GM19372 (cell line): ENCODE data around the gene LAT.
"Not testable (repeated sequence)": the region's sequence is repeated elsewhere in the genome, so short reads cannot be mapped to it uniquely, and the experiment has no call there.

Experiments
- ATAC-seq: cut with Tn5 transposase; IDR thresholded peaks from one replicate; pipeline ENCODE4 v1.9.1; 2021; ENCODE audit warnings: mild to moderate bottlenecking, low read depth, moderate library complexity; ENCODE audit not compliant: unreplicated experiment

LAT gene

DNA sequence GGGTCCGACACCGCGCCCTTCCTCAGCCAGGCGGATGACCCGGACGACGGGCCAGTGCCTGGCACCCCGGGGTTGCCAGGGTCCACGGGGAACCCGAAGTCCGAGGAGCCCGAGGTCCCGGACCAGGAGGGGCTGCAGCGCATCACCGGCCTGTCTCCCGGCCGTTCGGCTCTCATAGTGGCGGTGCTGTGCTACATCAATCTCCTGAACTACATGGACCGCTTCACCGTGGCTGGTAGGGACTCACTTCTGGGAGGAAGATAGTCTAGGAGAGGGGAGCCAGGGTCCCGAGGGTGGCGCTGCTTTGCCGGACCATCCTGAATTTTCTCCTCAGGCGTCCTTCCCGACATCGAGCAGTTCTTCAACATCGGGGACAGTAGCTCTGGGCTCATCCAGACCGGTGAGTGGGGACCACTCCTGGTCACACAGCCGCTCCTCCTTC is 9.7 kb upstream of the LAT start:
- no peak for ATAC-seq

DNA sequence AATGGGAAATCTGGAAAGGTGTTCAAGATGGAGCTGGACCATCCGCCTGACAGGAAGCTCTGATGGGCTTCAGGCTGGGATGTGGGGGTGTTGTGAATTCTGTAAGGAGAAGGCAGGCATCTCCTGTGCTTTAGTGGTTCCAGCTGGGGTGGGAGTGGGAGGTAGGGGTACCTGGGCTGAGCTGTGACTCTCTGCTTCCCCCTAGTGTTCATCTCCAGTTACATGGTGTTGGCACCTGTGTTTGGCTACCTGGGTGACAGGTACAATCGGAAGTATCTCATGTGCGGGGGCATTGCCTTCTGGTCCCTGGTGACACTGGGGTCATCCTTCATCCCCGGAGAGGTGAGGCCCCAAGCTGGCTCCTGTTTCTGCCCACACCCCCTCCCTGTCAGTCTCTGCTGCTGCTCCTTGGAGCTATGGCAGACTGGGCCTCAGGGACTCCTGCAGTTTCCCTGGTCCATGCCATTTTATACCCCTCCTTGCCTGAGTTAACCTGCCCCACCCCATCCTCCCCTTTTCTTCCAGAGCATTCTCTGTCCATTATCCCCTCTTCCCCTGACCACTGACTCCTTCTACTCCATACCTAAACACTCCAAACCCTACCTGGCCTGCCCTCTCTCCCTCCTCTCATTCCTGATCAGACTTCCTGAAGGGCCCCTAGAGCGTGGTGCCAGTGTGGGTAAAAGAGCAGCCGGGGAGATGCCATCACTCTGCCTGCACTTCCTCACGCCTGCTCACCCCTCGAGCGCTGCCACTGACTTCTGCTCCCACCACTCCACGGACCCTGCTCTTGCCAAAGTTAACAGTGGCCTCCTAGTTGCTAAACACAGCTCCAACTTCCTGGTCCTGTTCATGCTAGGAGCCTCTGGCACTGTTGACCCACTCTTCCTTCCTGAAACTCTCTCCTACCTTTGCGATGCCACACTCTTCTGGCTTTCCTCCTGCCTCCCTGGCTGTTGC is 6.9 kb upstream of the LAT start:
- ATAC-seq: no peak

DNA sequence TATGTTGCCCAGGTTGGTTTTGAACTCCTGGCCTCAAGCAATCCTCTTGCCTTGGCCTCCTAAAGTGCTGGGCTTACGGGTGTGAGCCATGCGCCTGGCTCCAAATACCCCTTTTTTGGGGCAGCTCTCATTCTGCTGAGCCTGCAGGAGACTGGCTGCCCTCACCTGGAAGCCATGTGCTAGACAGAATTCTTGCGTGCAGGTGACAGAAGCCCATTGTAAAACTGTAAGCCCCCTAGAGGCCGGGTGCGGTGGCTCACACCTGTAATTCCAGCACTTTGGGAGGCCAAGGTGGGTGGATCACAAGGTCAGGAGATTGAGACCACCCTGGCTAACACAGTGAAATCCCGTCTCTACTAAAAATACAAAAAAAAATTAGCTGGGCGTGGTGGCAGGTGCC is 4.5 kb upstream of the LAT start:
- not testable (repeated sequence) for ATAC-seq

DNA sequence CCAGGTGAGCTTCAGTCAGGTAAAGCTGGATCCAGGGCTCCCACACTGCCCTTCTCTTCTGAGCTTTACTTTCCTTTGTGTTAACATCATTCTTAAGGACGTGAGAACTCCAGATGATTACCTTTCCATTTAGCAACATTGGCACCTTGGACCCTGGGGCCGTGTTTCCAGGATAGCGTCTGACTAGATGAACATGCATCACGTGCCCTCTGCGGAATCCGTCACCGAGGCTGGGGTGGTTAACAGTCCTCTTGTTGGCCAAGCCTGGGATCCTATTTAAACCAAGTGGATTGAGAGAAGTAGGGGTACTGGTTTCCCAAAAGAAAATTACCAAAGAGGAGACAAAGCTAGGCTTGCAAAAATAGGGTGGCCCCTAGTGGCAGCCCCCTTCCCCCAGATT is 3.9 kb upstream of the LAT start:
- ATAC-seq: no peak

DNA sequence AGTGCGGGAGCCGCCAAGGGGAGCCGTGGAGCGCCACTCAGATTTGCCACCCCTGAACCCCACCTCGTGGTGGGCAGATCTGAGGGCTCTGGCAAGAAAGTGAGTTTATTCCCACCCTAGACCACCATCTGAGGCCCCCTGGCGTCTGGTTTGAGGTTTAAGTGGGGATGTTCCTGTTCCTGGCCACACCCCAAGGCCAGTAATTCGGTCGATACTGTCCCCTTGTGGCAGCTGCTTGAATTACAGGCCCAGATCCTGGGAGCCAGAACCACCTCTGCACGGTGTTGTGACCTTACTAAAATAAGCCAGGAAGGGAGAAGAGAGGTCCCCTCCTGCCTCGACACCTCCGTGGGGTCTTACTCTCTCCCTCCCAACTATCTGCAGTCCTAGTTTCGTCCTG is 3.3 kb upstream of the LAT start:
- no peak for ATAC-seq

DNA sequence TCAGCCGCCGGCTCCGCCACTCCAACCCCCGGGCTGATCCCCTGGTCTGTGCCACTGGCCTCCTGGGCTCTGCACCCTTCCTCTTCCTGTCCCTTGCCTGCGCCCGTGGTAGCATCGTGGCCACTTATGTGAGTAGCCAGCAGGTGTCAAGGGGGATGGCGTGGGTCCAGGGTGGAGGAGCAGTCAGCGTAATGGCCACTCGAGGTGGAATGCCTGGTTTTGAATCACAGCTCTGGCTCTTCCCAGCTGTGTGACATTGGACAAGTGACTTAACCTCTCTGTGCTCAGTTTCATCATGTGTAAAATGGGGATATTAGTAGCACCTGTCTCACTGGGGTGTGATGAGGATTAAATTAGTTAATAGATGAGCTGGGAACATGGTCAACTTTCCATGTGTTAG is 2.4 kb upstream of the LAT start:
- no peak for ATAC-seq

DNA sequence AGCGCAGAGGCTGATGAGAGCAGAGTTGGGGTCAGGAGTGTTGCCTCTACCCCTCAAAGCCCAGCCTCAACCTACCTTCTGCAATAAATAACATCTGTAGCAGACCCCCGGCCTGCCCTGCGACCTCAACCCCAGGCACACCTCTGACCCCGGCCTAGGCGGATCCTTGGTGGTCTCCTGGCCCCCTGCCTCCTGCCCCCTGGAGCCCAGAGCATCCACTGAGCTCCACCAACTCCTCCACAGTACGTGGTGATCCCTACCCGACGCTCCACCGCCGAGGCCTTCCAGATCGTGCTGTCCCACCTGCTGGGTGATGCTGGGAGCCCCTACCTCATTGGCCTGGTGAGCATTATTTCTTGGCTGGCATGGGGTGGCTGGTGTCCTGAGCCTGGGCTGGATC is 1.9 kb upstream of the LAT start:
- ATAC-seq: no peak

DNA sequence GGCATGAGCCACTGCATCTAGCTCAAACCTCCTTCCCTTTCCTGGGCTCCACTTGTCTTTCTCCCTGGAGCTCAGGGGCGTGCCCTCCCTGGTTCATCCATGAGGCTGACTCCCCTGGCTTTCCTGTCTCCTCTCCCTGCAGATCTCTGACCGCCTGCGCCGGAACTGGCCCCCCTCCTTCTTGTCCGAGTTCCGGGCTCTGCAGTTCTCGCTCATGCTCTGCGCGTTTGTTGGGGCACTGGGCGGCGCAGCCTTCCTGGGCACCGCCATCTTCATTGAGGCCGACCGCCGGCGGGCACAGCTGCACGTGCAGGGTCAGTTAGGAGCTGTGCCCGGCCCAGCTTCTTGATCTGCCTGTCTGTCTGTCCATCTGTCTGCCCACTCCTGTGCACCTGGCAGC is 1.2 kb upstream of the LAT start:
- no peak for ATAC-seq

DNA sequence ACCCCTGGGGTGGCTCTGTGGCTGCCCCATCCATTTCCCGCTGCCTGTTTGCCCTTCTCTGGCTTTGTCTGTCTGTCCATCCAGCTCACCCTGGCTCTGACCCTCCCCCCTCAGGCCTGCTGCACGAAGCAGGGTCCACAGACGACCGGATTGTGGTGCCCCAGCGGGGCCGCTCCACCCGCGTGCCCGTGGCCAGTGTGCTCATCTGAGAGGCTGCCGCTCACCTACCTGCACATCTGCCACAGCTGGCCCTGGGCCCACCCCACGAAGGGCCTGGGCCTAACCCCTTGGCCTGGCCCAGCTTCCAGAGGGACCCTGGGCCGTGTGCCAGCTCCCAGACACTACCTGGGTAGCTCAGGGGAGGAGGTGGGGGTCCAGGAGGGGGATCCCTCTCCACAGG is 761 bp upstream of the LAT start:
- no peak for ATAC-seq

DNA sequence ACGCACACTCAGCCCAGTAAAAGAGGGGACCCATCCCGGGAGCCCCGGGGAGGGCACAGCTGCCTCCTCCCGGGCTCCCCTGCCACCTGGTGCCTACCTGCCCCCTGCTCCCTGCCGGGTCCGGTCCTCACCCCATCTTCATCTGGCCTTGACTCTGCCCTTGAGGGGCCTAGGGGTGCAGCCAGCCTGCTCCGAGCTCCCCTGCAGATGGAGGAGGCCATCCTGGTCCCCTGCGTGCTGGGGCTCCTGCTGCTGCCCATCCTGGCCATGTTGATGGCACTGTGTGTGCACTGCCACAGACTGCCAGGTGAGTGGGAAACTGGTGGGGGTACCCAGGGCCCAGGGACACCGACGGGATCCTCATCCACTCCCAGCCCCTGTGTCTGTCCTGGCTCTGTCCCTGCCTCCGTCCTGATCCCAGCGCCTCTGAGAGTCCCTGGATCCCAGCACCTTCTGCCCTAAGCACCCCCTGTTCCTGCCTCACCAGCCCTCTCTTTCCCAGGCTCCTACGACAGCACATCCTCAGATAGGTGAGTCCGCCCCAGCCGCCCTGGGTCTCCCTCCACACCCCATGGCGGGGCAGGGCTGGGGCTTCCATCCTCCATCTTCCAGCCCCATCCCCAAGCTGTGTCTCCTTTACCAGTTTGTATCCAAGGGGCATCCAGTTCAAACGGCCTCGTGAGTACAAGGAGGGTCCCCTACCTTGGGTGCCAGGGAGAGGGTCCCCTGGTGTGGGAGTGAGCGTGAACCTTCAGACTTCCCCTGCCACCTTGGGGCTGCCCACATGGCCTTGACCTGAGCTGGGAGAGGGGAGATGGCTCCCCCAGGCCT is 574 bp downstream of the LAT start:
- no peak for ATAC-seq

DNA sequence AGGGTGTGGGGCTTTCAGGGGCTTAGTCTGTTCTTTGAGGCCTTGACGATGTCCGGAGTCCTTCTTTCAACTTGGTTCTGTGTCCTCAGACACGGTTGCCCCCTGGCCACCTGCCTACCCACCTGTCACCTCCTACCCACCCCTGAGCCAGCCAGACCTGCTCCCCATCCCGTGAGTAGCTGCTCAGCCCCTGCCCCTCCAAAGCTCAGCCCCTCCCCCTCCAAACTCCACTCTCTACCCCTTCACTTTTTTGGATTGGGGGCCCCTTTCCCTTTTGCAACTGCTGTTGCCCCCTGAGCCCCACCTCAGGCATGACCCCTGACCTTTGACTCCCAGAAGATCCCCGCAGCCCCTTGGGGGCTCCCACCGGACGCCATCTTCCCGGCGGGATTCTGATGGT is 1.2 kb downstream of the LAT start:
- no peak for ATAC-seq

DNA sequence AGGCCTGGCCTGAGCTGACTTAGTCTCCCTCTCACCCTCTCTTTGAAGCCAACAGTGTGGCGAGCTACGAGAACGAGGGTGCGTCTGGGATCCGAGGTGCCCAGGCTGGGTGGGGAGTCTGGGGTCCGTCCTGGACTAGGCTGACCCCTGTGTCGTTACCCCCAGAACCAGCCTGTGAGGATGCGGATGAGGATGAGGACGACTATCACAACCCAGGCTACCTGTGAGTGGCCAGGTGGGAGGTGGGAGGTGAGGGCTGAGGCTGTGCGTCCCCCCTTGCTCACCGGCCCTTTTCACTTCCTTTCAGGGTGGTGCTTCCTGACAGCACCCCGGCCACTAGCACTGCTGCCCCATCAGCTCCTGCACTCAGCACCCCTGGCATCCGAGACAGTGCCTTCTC is 1.6 kb downstream of the LAT start:
- no peak for ATAC-seq

DNA sequence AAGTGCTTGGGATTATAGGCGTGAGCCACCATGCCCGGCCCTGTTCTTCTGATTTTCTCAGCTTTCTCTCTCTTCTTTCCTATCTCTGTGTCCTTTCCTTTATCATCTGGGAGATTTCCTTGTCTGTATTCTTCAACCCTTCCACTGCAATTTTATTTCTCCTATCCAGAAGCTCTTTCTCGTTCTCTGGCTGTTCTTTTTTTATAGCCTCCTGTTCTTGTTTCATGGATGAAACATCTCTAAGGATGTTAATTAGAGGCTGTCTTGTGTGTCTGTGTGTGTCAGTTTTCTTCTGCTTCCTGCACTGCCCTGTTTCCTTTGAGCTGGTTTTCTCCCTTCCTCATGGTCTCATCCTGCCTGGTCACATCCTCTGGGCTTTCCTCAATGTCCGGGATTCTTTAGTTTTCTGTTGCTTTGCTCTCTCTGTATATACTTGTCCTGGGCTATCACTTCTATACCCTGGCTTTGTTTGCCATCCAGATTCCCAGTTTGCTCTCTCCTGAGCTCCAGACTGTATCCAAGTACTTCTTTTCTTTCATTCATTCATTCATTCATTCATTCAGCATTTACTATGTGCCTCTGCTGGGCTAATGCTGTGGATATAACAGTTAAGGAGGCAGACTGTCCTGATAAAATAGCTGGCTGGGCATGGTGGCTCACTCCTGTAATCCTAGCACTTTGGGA is 2.5 kb downstream of the LAT start:
- no peak for ATAC-seq

DNA sequence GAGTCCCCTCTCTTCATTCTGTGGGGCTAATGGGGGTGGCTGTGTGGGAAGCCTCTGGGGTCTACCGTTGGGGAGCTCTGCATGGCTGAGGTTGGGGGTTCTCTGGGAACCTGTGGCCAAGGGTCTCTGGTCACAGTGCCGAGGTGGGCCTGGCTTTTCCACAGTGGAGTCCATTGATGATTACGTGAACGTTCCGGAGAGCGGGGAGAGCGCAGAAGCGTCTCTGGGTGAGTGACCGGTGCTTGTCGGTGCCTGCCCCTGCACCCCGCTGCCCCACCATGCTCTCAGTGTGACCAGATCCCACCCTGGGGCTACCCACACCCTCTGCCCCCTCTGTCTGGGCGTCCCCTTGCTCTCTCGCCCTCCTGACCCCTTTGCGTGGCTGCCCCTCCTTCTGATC is 4.5 kb downstream of the LAT start:
- no peak for ATAC-seq

DNA sequence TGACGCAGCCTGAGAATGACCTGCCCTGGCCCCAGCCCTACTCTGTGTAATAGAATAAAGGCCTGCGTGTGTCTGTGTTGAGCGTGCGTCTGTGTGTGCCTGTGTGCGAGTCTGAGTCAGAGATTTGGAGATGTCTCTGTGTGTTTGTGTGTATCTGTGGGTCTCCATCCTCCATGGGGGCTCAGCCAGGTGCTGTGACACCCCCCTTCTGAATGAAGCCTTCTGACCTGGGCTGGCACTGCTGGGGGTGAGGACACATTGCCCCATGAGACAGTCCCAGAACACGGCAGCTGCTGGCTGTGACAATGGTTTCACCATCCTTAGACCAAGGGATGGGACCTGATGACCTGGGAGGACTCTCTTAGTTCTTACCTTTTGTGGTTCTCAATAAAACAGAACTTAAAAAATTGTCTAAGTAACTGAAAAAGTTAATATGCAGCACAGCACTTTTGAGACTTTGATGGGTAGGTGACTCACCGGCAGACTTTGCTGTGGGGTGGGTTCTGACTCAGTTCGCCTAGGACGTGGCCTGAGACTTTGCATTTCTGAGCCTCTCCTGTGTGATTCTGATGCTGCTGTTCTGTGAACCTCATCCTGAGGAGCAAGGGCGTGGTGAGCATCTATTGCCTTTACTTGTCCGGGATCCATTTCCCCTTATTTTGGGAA is 5.7 kb downstream of the LAT start:
- ATAC-seq: no peak

DNA sequence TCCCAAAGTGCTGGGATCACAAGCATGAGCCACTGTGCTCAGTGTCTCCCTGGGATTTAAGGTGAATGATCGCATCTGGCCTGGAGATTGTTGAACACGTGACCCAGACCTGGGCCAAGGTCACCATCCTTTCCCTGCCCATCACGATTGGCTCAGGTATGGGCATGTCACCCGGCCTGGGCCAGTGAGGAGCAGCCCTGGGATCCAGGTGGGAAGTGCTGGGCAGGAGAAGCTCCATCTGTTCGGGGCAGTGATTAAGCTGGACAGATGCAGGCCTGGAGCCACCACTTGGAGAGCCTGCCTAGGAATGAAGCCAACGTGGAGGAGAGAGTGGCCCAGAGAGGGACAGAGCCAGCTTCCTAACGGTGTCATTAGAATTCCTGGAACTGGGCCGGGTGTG is 6.8 kb downstream of the LAT start:
- no peak for ATAC-seq

DNA sequence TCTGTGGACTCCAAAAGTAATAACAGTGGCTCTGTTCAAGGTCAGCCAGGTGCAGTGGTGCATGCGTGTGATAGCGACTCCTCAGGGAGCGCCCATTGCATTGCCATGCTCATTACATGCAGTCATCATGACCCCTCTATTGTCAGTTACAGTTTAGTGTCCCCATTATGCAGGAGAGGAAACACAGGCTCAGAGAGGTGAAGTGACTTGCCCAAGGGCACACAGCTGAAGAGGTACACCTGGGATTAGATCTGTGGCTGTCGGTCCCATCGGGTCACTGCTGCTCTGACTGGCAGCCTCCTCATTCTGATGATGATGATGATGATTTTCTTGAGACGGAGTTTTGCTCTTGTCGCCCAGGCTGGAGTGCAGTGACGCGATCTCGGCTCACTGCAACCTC is 7.6 kb downstream of the LAT start:
- no peak for ATAC-seq

DNA sequence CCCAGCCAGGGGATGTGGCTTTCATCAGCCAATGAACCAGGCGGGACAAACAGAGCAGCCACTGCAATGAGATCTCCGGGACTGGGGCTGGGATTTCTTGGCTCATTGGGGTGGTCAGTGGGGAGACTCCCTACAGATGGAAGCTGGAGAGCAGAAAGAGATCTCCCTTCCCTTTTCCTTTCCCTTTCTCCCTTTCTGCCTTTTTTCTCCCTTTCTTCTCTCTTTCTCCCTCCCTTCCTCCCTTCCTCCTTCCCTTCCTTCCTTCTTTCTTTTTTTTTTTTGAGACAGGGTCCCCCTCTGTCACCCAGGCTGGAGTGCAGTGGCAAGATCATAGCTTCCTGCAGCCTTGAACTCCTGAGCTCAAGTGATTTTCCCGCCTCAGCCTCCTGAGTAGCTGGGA is 14.0 kb downstream of the LAT start:
- no peak for ATAC-seq

DNA sequence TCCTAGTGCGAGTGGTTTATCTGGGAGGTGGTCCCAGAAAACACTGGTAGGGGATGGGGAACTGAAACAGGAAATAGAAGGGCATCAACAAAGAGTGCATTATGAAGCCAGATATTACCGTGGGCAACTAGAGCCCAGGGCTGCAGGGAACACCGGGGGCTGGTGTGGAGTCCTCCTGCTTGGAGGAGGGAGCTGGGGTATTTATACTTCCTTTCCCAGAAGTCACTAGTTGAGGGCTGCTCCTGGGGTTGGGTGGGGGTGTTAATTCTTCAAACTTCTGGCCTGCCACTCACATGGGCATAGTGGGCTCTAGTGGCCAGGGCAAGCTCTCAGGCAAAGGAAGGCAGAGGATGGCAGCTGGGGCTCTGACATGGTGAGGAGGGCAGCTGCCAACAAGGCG is 14.7 kb downstream of the LAT start:
- ATAC-seq: no peak

DNA sequence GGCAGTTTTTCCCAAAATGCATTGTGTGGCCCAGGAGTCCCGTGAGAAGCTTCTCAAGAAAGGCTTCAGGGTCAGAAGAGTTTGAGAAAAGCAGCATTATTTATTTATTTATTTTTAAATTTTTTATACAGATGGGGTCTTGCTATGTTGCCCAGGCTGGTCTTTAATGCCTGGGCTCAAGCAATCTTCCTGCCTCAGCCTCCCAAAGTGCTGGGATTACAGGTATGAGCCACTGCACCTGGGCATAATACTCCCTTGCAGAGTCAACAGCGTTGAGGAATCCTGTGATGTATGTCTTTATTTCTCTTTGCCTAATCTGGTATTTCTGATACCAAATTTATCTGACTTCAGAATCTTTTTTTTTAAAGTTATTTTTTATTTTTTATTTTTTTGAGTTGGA is 15.2 kb downstream of the LAT start:
- no peak for ATAC-seq
